Measurements from ENCODE around the gene ALG10B.
"Not testable (repeated sequence)": the region's sequence is repeated elsewhere in the genome, so short reads cannot be mapped to it uniquely, and the experiment has no call there.

ALG10B gene, protein sequence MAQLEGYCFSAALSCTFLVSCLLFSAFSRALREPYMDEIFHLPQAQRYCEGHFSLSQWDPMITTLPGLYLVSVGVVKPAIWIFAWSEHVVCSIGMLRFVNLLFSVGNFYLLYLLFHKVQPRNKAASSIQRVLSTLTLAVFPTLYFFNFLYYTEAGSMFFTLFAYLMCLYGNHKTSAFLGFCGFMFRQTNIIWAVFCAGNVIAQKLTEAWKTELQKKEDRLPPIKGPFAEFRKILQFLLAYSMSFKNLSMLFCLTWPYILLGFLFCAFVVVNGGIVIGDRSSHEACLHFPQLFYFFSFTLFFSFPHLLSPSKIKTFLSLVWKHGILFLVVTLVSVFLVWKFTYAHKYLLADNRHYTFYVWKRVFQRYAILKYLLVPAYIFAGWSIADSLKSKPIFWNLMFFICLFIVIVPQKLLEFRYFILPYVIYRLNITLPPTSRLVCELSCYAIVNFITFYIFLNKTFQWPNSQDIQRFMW

GRCh38 chr12:38316391-38317129, at the start of gene ALG10B:
ALG10B (plus strand) TSS chr12:38316774; CDS start chr12:38316894, 120 bp downstream.
- DNase-seq = peak; percentile 97

- no peak for DNase-seq
These were observed 48.0 kb upstream of the ALG10B start for GRCh38 chr12:38268612-38269011.

DNA sequence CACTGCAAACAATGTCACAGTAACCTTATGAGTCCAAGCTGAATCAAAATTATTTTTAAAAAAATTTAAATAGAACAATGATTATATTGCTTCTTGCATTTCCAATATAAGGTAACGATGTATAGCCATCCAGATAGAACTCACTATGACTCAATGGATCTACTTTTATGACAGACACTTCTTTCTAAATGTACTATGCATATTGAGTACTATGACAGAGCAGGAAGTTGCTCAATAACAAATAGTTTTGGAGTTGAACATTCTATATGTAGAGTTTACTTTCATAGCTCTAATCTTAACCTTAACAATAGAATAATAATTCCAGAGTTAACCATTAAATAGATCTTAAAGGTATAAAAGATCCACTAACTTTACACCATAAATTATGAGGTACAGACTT, 46.7 kb upstream of the ALG10B start:
- DNase-seq = no peak

DNA sequence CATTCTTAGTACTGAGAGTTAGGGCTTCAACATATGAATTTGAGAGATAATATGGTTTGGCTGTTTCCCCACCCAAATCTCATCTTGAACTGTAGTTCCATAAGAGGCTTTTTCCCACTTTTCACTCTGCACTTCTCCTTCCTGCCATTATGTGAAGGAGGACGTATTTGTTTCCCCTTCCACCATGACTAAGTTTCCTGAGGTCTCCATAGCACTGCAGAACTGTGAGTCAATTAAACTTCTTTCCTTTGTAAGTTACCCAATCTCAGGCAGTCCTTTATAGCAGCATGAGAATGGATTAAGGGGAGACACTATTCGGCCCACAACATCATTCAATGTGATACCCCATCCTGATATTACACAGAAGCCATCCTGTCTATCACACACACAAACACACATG, 36.8 kb upstream of the ALG10B start:
- no peak for DNase-seq

- DNase-seq = no peak
These were observed 33.7 kb upstream of the ALG10B start for GRCh38 chr12:38282886-38283285.

- DNase-seq = no peak
These were observed 27.2 kb upstream of the ALG10B start for GRCh38 chr12:38289396-38289795.

- DNase-seq = no peak
These were observed 25.4 kb upstream of the ALG10B start for GRCh38 chr12:38291160-38291559.

DNA sequence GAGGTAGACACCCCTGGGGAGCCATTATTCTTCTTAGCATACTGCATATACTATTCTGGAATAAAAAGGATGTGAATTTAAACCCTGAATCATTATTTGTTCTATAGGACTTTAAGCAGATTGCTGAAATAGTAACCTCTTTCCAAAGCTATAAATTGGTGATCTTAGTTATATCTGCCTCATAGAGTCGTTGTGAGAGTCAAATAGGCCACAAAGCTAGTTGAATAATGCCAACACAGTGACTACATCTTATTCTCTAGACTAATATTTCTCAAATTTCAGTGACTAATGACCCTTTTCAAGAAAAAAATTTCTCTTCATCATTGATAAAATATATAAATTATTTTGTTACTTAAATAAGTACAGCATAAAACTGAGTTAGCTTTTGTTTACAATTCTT, 13.6 kb upstream of the ALG10B start:
- not testable (repeated sequence) for DNase-seq

DNA sequence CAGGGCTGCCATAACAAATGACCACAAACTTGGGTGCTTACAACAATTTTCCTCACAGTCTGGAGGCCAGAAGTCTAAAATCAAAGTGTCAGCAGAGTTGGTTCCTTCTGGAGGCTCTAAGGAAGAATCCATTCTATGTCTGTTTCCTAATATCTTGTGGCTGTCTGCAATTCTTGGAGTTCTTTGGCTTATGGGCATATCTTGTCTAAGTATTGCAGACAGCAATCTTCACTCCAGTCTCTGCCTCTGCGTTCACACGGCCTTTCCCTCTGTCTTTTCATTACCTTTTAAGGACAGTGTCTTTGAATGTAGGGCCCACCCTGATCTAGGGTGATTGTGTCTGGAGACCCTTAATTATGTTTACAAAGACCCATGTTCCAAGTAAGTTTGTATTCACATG, 5.4 kb downstream of the ALG10B start:
- DNase-seq = not testable (repeated sequence)

GRCh38 chr12:38324912-38325311, 8.3 kb downstream of the ALG10B start:
- DNase-seq = no peak

GRCh38 chr12:38327356-38327755, 10.8 kb downstream of the ALG10B start:
- DNase-seq = no peak

DNA sequence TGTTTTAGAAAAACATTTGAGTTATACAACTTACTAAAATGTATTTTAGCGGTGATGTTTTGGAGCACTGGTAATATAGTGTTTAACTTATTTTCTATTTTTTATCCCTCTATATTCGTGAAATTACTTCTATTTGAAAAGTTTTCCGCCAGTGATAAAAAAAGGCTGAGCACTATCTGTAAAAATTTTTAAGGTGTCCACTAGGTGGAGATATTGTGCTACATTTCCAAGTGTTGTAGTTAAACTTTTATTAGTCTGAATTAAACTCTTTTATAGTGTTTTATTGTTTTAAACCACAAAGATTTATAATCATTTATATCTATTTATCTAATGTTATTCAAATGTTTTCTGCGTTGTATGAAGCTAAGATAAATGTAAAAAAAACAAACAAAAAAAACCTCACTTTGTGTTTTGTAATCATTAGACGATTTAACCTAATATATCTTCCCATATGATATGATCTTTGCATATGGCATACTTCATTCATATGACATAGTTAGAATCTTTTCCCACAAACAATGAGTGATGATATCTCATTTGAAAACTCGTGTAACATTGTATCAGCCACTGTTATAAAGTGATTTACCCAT, 11.8 kb downstream of the ALG10B start:
- peak; percentile 72 for DNase-seq

DNA sequence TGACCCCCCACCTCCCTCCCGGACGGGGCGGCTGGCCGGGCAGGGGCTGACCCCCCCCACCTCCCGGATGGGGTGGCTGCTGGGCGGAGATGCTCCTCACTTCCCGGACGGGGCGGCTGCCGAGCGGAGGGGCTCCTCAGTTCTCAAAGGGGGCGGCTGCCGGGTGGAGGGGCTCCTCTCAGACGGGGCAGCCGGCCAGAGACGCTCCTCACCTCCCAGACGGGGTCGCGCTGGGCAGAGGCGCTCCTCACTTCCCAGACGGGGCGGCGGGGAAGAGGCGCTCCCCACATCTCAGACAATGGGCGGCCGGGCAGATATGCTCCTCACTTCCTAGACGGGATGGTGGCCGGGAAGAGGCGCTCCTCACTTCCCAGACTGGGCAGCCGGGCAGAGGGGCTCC, 13.8 kb downstream of the ALG10B start:
- not testable (repeated sequence) for DNase-seq

GRCh38 chr12:38332814-38333213, 16.2 kb downstream of the ALG10B start:
- DNase-seq = no peak

GRCh38 chr12:38342444-38342843, 25.9 kb downstream of the ALG10B start:
- no peak for DNase-seq

DNA sequence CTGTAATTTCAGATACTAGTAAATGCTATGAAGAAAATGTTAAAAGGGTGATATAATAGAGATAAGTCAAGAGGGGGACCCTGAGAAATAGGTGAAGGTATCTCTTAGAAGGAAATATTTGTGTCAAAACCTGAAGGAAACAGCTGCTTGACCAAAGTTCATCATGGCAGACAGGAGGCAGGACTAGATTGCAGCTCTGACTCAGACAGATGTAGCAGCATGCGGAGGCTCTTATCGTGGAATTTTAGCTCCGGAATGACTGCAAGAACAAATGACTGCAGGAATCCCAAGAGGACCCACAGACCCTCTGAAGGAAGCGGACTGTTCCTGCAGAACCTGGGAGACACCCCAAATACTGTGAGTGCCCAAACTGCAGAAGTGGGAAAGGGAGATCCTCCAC, 26.7 kb downstream of the ALG10B start:
- DNase-seq = not testable (repeated sequence)

DNA sequence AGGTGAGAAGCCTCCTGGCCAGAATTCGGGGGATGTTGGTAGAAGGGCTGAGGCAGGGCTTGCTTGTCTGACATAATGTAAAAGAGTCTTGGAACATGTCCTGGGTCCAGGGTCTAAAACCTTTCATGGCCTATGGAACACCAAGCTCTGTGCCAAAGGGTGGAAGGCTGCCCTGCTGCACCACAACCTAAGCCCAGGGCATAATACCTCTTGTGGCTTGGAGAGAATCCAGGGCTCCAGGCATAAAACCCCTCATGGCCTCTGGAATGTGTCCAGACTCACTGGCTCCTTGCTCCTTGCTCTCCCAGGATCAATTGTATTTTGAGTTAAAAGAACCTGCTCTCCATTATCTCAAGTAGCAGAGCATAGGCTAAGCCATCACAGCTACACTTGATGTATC, 27.3 kb downstream of the ALG10B start:
- DNase-seq = not testable (repeated sequence)

- DNase-seq = no peak
These were observed 34.0 kb downstream of the ALG10B start for GRCh38 chr12:38350342-38351174.

DNA sequence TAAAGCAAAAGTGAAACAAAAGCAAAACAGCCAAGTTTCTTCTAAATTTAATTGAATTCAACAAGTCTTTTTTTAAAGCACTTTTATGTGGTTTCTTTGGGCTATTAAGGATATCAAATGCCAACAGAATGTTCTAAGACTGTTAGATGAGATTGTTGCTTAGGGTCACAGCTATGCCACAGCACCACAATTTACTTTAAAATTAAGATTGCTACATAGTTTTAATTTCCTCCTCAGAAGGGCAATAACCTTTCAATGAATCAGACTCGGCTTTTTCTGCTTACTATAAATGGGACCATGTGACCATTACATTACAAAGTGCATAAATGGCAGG, 34.6 kb downstream of the ALG10B start:
- DNase-seq = not testable (repeated sequence)

GRCh38 chr12:38367506-38367905, 50.9 kb downstream of the ALG10B start:
- DNase-seq = no peak

DNA sequence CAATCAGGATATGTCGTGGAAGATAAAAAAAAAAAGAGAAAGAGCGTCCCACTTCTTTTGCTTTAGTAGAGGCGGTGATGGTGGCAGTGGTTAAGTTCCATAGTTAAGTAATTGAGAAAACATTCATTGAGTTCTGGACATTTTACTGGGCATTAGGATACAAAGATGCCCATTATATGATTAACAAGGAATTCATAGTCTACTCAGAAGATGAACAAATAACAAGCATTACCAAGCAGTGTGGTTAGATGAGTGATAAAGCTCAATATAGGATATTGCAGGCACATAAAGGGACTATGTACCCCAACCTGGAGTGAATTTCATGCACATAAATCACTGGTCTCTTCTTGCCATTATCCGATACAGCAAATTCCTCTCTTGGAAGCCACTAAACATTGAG, 53.7 kb downstream of the ALG10B start:
- no peak for DNase-seq

DNA sequence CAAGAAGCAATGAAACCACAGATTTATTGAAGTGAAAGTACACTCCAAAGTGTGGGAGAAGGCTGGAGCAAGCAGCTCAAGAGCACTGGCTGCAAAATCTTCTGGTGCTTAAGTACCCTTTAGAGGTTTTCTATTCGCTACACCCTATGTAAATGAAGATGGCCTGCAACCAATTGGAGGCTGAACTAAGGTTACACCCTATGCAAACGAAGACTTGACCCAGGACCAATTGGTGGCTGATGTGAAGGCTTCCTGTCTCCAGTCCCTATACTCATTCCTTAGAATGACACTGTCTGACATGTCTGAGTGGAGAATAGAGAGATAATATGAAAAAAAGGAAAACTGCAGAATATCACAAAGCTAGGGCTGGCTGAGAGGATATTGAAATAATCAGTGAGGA, 57.2 kb downstream of the ALG10B start:
- no peak for DNase-seq

- DNase-seq = no peak
These were observed 58.2 kb downstream of the ALG10B start for GRCh38 chr12:38374751-38375150.
